NCI-H2029 treated with DMSO at 0.1 percent for 48 hours (cell line): ENCODE results near the gene USH2A.

Experiments used
- DNase-seq: peaks from one replicate; lab custom pipeline; 2025; lab: John Stamatoyannopoulos, UW

The USH2A gene

GRCh38 chr1:215645182-215645581 is 778.1 kb downstream of the USH2A start:
- no peak for DNase-seq

- DNase-seq: no peak
Observed at GRCh38 chr1:215643592-215644321, 779.5 kb downstream of the USH2A start.

- no peak for DNase-seq
Observed at GRCh38 chr1:215640429-215641148, 782.7 kb downstream of the USH2A start.

- DNase-seq: no peak
Observed at GRCh38 chr1:215637041-215637573, 786.1 kb downstream of the USH2A start.

- DNase-seq: no peak
Observed at GRCh38 chr1:215636258-215636965, 786.8 kb downstream of the USH2A start.

- no peak for DNase-seq
Observed at GRCh38 chr1:215635827-215636226, 787.4 kb downstream of the USH2A start.

- DNase-seq: no peak
Observed at GRCh38 chr1:215631489-215631888, 791.8 kb downstream of the USH2A start.

- DNase-seq: no peak
Observed at GRCh38 chr1:215631040-215631439, 792.2 kb downstream of the USH2A start.

- DNase-seq: no peak
Observed at GRCh38 chr1:215625949-215626348, 797.3 kb downstream of the USH2A start.

- no peak for DNase-seq
Observed at GRCh38 chr1:215623162-215623561, 800.1 kb downstream of the USH2A start.

GRCh38 chr1:215617979-215618378 is 805.3 kb downstream of the USH2A start:
- DNase-seq: no peak

GRCh38 chr1:215612391-215612790 is 810.9 kb downstream of the USH2A start:
- DNase-seq: no peak

- DNase-seq: no peak
Observed at GRCh38 chr1:215608646-215609045, 814.6 kb downstream of the USH2A start.

- DNase-seq: no peak
Observed at GRCh38 chr1:215607412-215607811, 815.8 kb downstream of the USH2A start.

- DNase-seq: no peak
Observed at GRCh38 chr1:215606564-215607168, 816.6 kb downstream of the USH2A start.

- no peak for DNase-seq
Observed at GRCh38 chr1:215606036-215606435, 817.2 kb downstream of the USH2A start.

GRCh38 chr1:215605011-215605621 is 818.1 kb downstream of the USH2A start:
- no peak for DNase-seq

GRCh38 chr1:215603319-215603718 is 819.9 kb downstream of the USH2A start:
- DNase-seq: no peak

GRCh38 chr1:215601276-215601675 is 822.0 kb downstream of the USH2A start:
- DNase-seq: no peak

GRCh38 chr1:215600867-215601266 is 822.4 kb downstream of the USH2A start:
- no peak for DNase-seq

GRCh38 chr1:215600258-215600792 is 822.9 kb downstream of the USH2A start:
- no peak for DNase-seq
